ENCODE results near the gene TTC39A.
"Not testable (repeated sequence)": the region's sequence is repeated elsewhere in the genome, so short reads cannot be mapped to it uniquely, and the experiment has no call there.

TTC39A gene

GRCh38 chr1:51263147-51263877 lies 67.0 kb downstream of the TTC39A start:
- 91% methylated on average over 1 of the region's 4 CpGs for WGBS
- Histone ChIP-seq H3K27me3 (ENCODE audit: insufficient read depth, low read length) (no peaks in the 10 kb centered on the region), H3K9me3 (ENCODE audit: insufficient read depth, low read depth, low read length) (no peaks in the 10 kb centered on the region), H3K4me3 (ENCODE audit: low read length) (no peak overlapping the region), H3K4me1 (ENCODE audit: insufficient read depth, low read length) (peaks cover 6% of the 10 kb centered on the region; the same call in 1 of the 2 replicates), H3K9ac (ENCODE audit: low read depth, low read length) (no peak overlapping the region), H3K27ac (ENCODE audit: low read depth, low read length) (no peak overlapping the region), H3K36me3 (ENCODE audit: insufficient read depth, low read length) (no peaks in the 10 kb centered on the region)

DNA sequence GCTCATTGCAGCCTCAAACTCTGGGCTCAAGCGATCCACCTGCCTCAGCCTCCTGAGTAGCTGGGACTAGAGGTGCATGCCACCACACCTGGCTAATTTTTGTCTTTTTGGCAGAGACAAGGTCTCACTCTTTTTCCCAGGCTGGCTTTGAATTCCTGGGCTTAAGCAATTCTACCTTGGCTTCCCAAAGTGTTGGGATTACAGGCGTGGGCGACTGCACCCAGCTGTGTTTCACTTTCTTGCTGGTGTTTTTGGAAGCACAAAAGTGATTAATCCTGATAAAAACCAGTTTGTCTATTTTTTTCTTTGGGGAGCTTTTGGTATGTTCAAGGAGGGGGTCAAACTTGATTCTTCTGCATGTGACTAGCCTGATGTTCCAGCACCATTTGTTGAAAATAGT lies 75.0 kb downstream of the TTC39A start:
- no peak overlapping the region for H3K9ac ChIP-seq (ENCODE audit: low read depth, low read length)
- no peak overlapping the region for H3K27ac ChIP-seq (ENCODE audit: low read depth, low read length)
- H3K4me3 ChIP-seq (ENCODE audit: low read length), result no peak overlapping the region
- no peaks in the 10 kb centered on the region for H3K27me3 ChIP-seq (ENCODE audit: insufficient read depth, low read length)
- H3K9me3 ChIP-seq (ENCODE audit: insufficient read depth, low read depth, low read length), result no peaks in the 10 kb centered on the region
- H3K36me3 ChIP-seq (ENCODE audit: insufficient read depth, low read length), result no peaks in the 10 kb centered on the region
- H3K4me1 ChIP-seq (ENCODE audit: insufficient read depth, low read length), result no peaks in the 10 kb centered on the region
- WGBS, result 95% methylated on average over 3 of the region's 3 CpGs

DNA sequence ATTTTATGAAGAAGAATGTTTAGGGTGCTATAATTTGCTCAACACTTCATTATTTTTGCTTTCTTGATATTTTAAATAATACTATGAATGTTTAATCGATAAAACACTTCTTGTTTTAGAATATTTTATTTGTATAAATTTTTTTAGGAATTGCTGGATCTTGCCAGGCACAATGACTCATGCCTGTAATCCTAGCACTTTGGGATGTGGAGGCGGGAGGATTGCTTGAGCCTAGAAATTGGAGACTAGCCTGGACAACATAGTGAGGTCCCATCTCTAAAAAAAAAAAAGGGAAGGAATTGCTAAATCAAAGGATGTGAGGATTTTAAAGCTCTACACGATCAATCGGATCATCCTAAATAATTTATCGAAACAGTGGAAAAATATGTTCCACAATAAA lies 76.7 kb downstream of the TTC39A start:
- H3K9me3 ChIP-seq (ENCODE audit: insufficient read depth, low read depth, low read length), result no peaks in the 10 kb centered on the region
- no peaks in the 10 kb centered on the region for H3K27me3 ChIP-seq (ENCODE audit: insufficient read depth, low read length)
- no peak overlapping the region for H3K4me3 ChIP-seq (ENCODE audit: low read length)
- no peak overlapping the region for H3K9ac ChIP-seq (ENCODE audit: low read depth, low read length)
- H3K27ac ChIP-seq (ENCODE audit: low read depth, low read length), result no peak overlapping the region
- 98% methylated on average over 2 of the region's 5 CpGs for WGBS
- no peaks in the 10 kb centered on the region for H3K4me1 ChIP-seq (ENCODE audit: insufficient read depth, low read length)
- no peaks in the 10 kb centered on the region for H3K36me3 ChIP-seq (ENCODE audit: insufficient read depth, low read length)

GRCh38 chr1:51252366-51252765 lies 78.0 kb downstream of the TTC39A start:
- no peak overlapping the region for H3K27ac ChIP-seq (ENCODE audit: low read depth, low read length)
- WGBS, result 94% methylated on average over 6 of the region's 6 CpGs
- no peak overlapping the region for H3K9ac ChIP-seq (ENCODE audit: low read depth, low read length)

DNA sequence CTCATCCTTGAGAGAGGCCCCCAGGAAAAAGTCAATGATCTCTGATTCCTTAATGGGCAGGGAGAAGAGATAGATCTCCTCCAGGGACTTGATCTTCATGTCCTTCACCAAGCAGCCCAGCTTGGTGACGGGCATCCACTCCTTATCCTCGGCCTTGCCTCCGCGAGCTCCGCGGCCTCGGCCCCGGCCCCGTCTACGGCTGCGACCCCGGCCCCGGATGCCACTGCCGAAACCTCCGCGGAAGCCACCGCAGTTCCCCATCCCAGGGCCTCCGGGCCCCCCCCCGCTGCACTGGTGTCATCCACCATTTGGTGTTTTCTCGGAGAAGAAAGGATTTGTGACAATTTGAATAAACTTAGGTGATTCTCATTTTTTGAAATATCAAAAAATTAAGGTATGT lies 79.2 kb downstream of the TTC39A start:
- not testable (repeated sequence) for H3K27ac ChIP-seq (ENCODE audit: low read depth, low read length); H3K9me3 ChIP-seq (ENCODE audit: insufficient read depth, low read depth, low read length); H3K9ac ChIP-seq (ENCODE audit: low read depth, low read length); H3K27me3 ChIP-seq (ENCODE audit: insufficient read depth, low read length); H3K4me1 ChIP-seq (ENCODE audit: insufficient read depth, low read length); H3K4me3 ChIP-seq (ENCODE audit: low read length); H3K36me3 ChIP-seq (ENCODE audit: insufficient read depth, low read length)
- WGBS, result 97% methylated on average over 20 of the region's 20 CpGs

More at GRCh38 chr1:51252366-51252765, 78.0 kb downstream of the TTC39A start:
- Histone ChIP-seq H3K9me3 (ENCODE audit: insufficient read depth, low read depth, low read length) (no peaks in the 10 kb centered on the region), H3K27me3 (ENCODE audit: insufficient read depth, low read length) (no peaks in the 10 kb centered on the region), H3K4me3 (ENCODE audit: low read length) (no peak overlapping the region), H3K36me3 (ENCODE audit: insufficient read depth, low read length) (no peaks in the 10 kb centered on the region), H3K4me1 (ENCODE audit: insufficient read depth, low read length) (no peaks in the 10 kb centered on the region)

DNA sequence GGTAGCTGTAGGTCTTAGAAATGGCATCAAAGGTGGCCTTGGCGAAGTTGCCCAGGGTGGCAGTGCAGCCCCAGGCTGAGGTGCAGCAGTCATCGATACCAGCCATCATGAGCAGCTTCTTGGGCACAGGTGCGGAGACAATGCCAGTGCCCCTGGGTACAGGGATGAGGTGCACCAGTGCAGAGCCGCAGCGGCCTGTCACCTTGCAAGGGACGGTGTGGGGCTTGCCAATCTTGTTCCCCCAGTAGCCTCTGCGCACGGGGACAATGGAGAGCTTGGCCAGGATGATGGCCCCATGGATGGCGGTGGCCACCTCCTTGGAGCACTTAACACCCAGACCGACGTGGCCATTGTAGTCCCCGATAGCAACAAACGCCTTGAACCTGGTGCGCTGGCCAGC lies 79.6 kb downstream of the TTC39A start:
- H3K4me3 ChIP-seq (ENCODE audit: low read length); H3K4me1 ChIP-seq (ENCODE audit: insufficient read depth, low read length); H3K36me3 ChIP-seq (ENCODE audit: insufficient read depth, low read length); H3K27me3 ChIP-seq (ENCODE audit: insufficient read depth, low read length); H3K27ac ChIP-seq (ENCODE audit: low read depth, low read length); H3K9ac ChIP-seq (ENCODE audit: low read depth, low read length); H3K9me3 ChIP-seq (ENCODE audit: insufficient read depth, low read depth, low read length): not testable (repeated sequence)
- WGBS, result 96% methylated on average over 14 of the region's 14 CpGs

DNA sequence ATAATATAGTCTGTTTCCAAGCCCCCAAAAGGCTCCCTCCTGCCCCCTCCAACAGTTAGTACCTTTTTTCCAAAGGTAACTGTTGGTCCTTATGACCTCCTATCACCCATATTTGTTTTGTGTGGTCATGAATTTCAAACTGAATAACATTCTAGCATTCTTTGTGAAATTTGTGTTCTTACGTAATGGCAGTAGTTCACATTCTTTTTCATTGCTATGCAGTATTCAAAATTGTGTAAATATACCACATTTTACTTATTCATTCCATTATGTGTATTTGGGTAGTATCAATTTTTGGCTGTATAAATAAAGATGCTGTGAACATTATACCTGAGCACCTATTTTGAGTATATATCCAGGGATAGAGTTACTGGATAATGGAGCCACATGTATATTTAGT lies 80.9 kb downstream of the TTC39A start:
- Histone ChIP-seq H3K9ac (ENCODE audit: low read depth, low read length) (no peak overlapping the region), H3K4me3 (ENCODE audit: low read length) (no peak overlapping the region), H3K27me3 (ENCODE audit: insufficient read depth, low read length) (no peaks in the 10 kb centered on the region), H3K4me1 (ENCODE audit: insufficient read depth, low read length) (no peaks in the 10 kb centered on the region), H3K27ac (ENCODE audit: low read depth, low read length) (no peak overlapping the region), H3K9me3 (ENCODE audit: insufficient read depth, low read depth, low read length) (no peaks in the 10 kb centered on the region), H3K36me3 (ENCODE audit: insufficient read depth, low read length) (no peaks in the 10 kb centered on the region)
- WGBS, result no CpG with 5 or more reads among the region's 1 CpG

GRCh38 chr1:51247499-51247898 lies 82.9 kb downstream of the TTC39A start:
- WGBS, result 100% methylated on average over 1 of the region's 1 CpG
- no peaks in the 10 kb centered on the region for H3K9me3 ChIP-seq (ENCODE audit: insufficient read depth, low read depth, low read length)
- H3K27me3 ChIP-seq (ENCODE audit: insufficient read depth, low read length), result no peaks in the 10 kb centered on the region
- H3K4me3 ChIP-seq (ENCODE audit: low read length), result no peak overlapping the region
- no peaks in the 10 kb centered on the region for H3K4me1 ChIP-seq (ENCODE audit: insufficient read depth, low read length)
- H3K27ac ChIP-seq (ENCODE audit: low read depth, low read length), result no peak overlapping the region
- H3K36me3 ChIP-seq (ENCODE audit: insufficient read depth, low read length), result no peaks in the 10 kb centered on the region
- no peak overlapping the region for H3K9ac ChIP-seq (ENCODE audit: low read depth, low read length)

- Histone ChIP-seq H3K4me1 (ENCODE audit: insufficient read depth, low read length) (no peaks in the 10 kb centered on the region), H3K4me3 (ENCODE audit: low read length) (no peak overlapping the region), H3K9me3 (ENCODE audit: insufficient read depth, low read depth, low read length) (no peaks in the 10 kb centered on the region), H3K9ac (ENCODE audit: low read depth, low read length) (no peak overlapping the region), H3K36me3 (ENCODE audit: insufficient read depth, low read length) (no peaks in the 10 kb centered on the region), H3K27ac (ENCODE audit: low read depth, low read length) (no peak overlapping the region), H3K27me3 (ENCODE audit: insufficient read depth, low read length) (no peaks in the 10 kb centered on the region)
- WGBS, result 98% methylated on average over 2 of the region's 2 CpGs
These were observed 83.3 kb downstream of the TTC39A start for GRCh38 chr1:51247022-51247421.

GRCh38 chr1:51242546-51242945 lies 87.8 kb downstream of the TTC39A start:
- WGBS, result 93% methylated on average over 3 of the region's 4 CpGs
- H3K9ac ChIP-seq (ENCODE audit: low read depth, low read length), result no peak overlapping the region
- no peak overlapping the region for H3K4me3 ChIP-seq (ENCODE audit: low read length)
- H3K4me1 ChIP-seq (ENCODE audit: insufficient read depth, low read length), result peaks cover 17% of the 10 kb centered on the region
- no peak overlapping the region for H3K27ac ChIP-seq (ENCODE audit: low read depth, low read length)
- H3K27me3 ChIP-seq (ENCODE audit: insufficient read depth, low read length), result no peaks in the 10 kb centered on the region
- no peaks in the 10 kb centered on the region for H3K9me3 ChIP-seq (ENCODE audit: insufficient read depth, low read depth, low read length)
- no peaks in the 10 kb centered on the region for H3K36me3 ChIP-seq (ENCODE audit: insufficient read depth, low read length)

- H3K9me3 ChIP-seq (ENCODE audit: insufficient read depth, low read depth, low read length), result no peaks in the 10 kb centered on the region
- no CpG with 5 or more reads among the region's 1 CpG for WGBS
These were observed 89.2 kb downstream of the TTC39A start for GRCh38 chr1:51241119-51241518.

GRCh38 chr1:51240084-51240483 lies 90.3 kb downstream of the TTC39A start:
- Histone ChIP-seq H3K27ac (ENCODE audit: low read depth, low read length) (no peak overlapping the region), H3K4me3 (ENCODE audit: low read length) (no peak overlapping the region), H3K36me3 (ENCODE audit: insufficient read depth, low read length) (no peaks in the 10 kb centered on the region), H3K27me3 (ENCODE audit: insufficient read depth, low read length) (no peaks in the 10 kb centered on the region; the same call in 1 of the 2 replicates), H3K4me1 (ENCODE audit: insufficient read depth, low read length) (peaks cover 27% of the 10 kb centered on the region), H3K9me3 (ENCODE audit: insufficient read depth, low read depth, low read length) (no peaks in the 10 kb centered on the region), H3K9ac (ENCODE audit: low read depth, low read length) (no peak overlapping the region; the same call in 1 of the 2 replicates)
- 94% methylated on average over 2 of the region's 2 CpGs for WGBS

More at GRCh38 chr1:51241119-51241518, 89.2 kb downstream of the TTC39A start:
- Histone ChIP-seq H3K27ac (ENCODE audit: low read depth, low read length) (no peak overlapping the region), H3K4me1 (ENCODE audit: insufficient read depth, low read length) (peaks cover 19% of the 10 kb centered on the region), H3K27me3 (ENCODE audit: insufficient read depth, low read length) (no peaks in the 10 kb centered on the region), H3K36me3 (ENCODE audit: insufficient read depth, low read length) (no peaks in the 10 kb centered on the region), H3K4me3 (ENCODE audit: low read length) (no peak overlapping the region), H3K9ac (ENCODE audit: low read depth, low read length) (no peak overlapping the region)
